Thyroid gland (tissue), 4 donors: Measurements from ENCODE around the gene GPR153. TPM values are rescaled to one million over a fixed set of nuclear protein-coding genes. Genes with fewer than 3 reads are reported as not detected.

Experiments used
- DNase-seq, 2 donors: peaks; one replicate each; pipeline ENCODE4 v3.0.0-alpha.2; 2019
- H3K27ac ChIP-seq, 3 donors: fragments of 200-600 bp; sonication (generic); 1 replicate in 2 of 3; 2 replicates in 1 of 3; pipeline ENCODE4 v1.5.1; 2016 to 2019; ENCODE audit warnings: mild to moderate bottlenecking in 1 of 3, moderate library complexity in 1 of 3
- H3K27me3 ChIP-seq: fragments of 200-600 bp; sonication (generic); one replicate; pipeline ENCODE4 v1.5.1; 2019
- H3K36me3 ChIP-seq, 2 donors: fragments of 200-600 bp; sonication (generic); one replicate each; pipeline ENCODE4 v1.5.1; 2016 to 2019
- H3K4me1 ChIP-seq, 2 donors: fragments of 200-600 bp; sonication (generic); one replicate each; pipeline ENCODE4 v1.5.1; 2017 to 2019
- H3K4me3 ChIP-seq, 3 donors: fragments of 200-600 bp; sonication (generic); replicated peaks in 1 of 3; 1 replicate in 2 of 3; 2 replicates in 1 of 3; pipeline ENCODE4 v1.5.1; 2016; ENCODE audit warnings: mild to moderate bottlenecking in 1 of 3
- H3K9me3 ChIP-seq: fragments of 200-600 bp; sonication (generic); one replicate; pipeline ENCODE4 v1.5.1; 2017
- CTCF ChIP-seq, 6 experiments: fragments of 200-600 bp in 3 of 6; fragments of 450-650 bp in 3 of 6; sonication (generic) in 3 of 6; IDR thresholded peaks; one replicate each; pipeline ENCODE4 v1.5.1; 2016 to 2019; ENCODE audit warnings: antibody characterized with exemption in 6 of 6, mild to moderate bottlenecking in 2 of 6, inconsistent platforms in 1 of 6, moderate library complexity in 1 of 6
- POLR2A ChIP-seq, 2 donors: fragments of 450-650 bp; IDR thresholded peaks; one replicate each; pipeline ENCODE4 v1.6.1; 2017; ENCODE audit warnings: antibody characterized with exemption in 2 of 2, mild to moderate bottlenecking in 2 of 2, moderate library complexity in 1 of 2
- WGBS, 2 donors: methylation state at CpG; one replicate each; pipeline ENCODE4 v1.1.5; 2017; 5-methylcytosine and 5-hydroxymethylcytosine counted together
- intact Hi-C: fragments of 100-400 bp; cut with DNase I; formaldehyde crosslinking; loops from one replicate; pipeline ENCODE4 v1.15.1; 2023
- total RNA-seq, 4 donors: library from RNA; depleted of rRNA; stranded (reverse); fragments of >200 nt; gene quantifications; one replicate each; pipeline ENCODE4 v1.2.3, GENCODE V29; 2016

The GPR153 gene
- total RNA-seq, 4 donors from 2014 or later, result 0.78 to 3.2 (median 1.5) TPM

GRCh38 chr1:6270401-6270800, 9.5 kb upstream of the GPR153 start:
- 67 to 77% methylated on average over 8 of the region's 8 CpGs for WGBS, 2 donors
- H3K27me3 ChIP-seq, result no peaks in the 10 kb centered on the region
- intact Hi-C loops, result no loop called here
- TF ChIP-seq POLR2A (IDR thresholded peaks at IDR 0.05), result no peak
- TF ChIP-seq CTCF (IDR thresholded peaks at IDR 0.05), result no peak
- no peak overlapping the region for H3K4me3 ChIP-seq
- H3K4me1 ChIP-seq, result no peaks in the 10 kb centered on the region
- no peak for DNase-seq
- H3K27ac ChIP-seq, result no peak overlapping the region
- no peaks in the 10 kb centered on the region for H3K36me3 ChIP-seq
- no peaks in the 10 kb centered on the region for H3K9me3 ChIP-seq

GRCh38 chr1:6269720-6270400, 9.0 kb upstream of the GPR153 start:
- intact Hi-C loops, result no loop called here
- 85% methylated on average over 9 to 16 of the region's 22 CpGs for WGBS, 2 donors
- no peaks in the 10 kb centered on the region for H3K9me3 ChIP-seq
- no peak overlapping the region for H3K4me3 ChIP-seq
- no peaks in the 10 kb centered on the region for H3K27me3 ChIP-seq
- no peak overlapping the region for H3K27ac ChIP-seq
- TF ChIP-seq POLR2A (IDR thresholded peaks at IDR 0.05), result no peak
- TF ChIP-seq CTCF (IDR thresholded peaks at IDR 0.05), result no peak
- H3K4me1 ChIP-seq, result no peaks in the 10 kb centered on the region
- DNase-seq, result no peak
- no peaks in the 10 kb centered on the region for H3K36me3 ChIP-seq

DNA sequence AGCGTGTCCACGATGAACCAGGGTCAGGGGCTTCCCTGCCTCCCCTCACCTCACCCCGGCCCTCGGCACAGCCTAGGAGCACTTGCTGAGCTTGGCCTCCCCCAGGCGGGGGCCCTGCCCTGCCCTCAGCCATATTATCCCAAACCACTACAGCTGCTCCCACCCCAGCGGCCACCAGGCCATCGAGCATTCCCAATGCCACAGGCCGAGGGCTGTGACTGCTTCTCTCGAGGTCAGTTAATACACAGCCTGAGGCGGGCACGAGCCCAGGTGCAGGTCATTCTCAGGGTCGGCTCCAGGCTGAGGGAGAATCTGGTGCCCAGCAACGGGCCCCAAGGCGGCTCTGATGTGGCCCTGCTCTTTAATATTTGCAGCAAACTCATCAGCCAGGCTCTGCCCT, 8.4 kb upstream of the GPR153 start:
- Histone ChIP-seq H3K4me1 (no peaks in the 10 kb centered on the region), H3K27me3 (no peaks in the 10 kb centered on the region), H3K36me3 (no peaks in the 10 kb centered on the region), H3K9me3 (no peaks in the 10 kb centered on the region), H3K27ac (no peak overlapping the region), H3K4me3 (no peak overlapping the region)
- TF ChIP-seq CTCF (IDR thresholded peaks at IDR 0.05) (no peak), POLR2A (IDR thresholded peaks at IDR 0.05) (no peak)
- intact Hi-C loops, result no loop called here
- DNase-seq, result no peak
- WGBS, 2 donors, result 82 to 91% methylated on average over 8 to 11 of the region's 14 CpGs

DNA sequence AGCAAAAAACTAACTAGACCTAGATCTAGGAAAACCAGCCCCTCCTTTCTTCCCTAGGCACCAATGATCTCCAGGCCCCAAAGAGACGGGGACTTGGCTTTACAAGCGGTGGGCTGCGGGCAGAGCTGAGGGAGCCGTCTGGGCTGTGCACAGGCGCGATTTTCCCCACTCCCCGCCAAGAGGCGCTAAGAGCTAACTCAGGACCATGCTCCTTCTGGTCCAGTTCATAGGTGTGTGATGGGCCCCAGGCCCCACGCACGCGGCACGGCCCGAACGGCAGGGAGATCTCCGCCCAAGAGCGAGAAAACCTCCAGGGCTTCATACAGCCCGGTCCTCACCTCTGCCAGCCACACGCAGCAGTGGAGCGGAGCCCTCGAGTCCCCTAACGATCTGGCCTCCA, 7.5 kb upstream of the GPR153 start:
- intact Hi-C loops, result no loop called here
- Histone ChIP-seq H3K4me1 (peaks cover 0 to 5% of the 10 kb centered on the region in 2 donors), H3K27ac (no peak overlapping the region), H3K27me3 (no peaks in the 10 kb centered on the region), H3K9me3 (no peaks in the 10 kb centered on the region), H3K4me3 (no peak overlapping the region), H3K36me3 (no peaks in the 10 kb centered on the region)
- DNase-seq, result no peak
- 56 to 79% methylated on average over 14 to 21 of the region's 21 CpGs for WGBS, 2 donors
- TF ChIP-seq POLR2A (IDR thresholded peaks at IDR 0.05) (no peak), CTCF (IDR thresholded peaks at IDR 0.05) (no peak)

DNA sequence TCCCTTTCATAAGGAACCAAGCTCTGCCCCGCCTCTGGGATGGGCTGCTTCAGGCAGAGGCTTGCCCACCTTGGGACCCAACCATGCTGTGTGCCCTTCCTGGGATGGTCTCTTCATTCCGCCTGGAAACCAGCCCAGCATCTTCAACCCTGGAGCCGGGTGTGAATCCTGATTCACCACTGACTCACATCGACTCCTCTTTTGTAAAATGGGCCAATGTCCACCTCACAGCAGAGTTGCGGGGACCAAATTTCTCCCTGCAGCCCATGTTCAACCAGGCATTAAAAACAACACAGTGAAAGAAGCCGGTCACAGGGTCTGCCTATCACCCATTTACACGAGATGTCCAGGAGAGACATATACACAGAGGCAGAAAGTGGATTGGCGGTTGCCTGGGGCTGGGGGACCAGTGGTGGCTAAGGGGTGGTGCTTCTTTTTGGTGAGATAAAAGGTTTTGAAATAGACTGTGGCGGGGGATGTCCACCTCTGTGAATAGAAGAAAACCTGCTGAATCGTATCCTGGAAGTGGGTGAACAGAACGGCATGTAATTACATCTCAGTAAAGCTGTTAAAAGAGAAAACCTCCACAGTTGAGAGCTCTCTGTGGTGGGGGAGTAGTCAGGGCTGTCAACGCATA, 6.9 kb upstream of the GPR153 start:
- no peaks in the 10 kb centered on the region for H3K27me3 ChIP-seq
- intact Hi-C loops, result no loop called here
- TF ChIP-seq POLR2A (IDR thresholded peaks at IDR 0.05) (no peak), CTCF (IDR thresholded peaks at IDR 0.05) (no peak)
- H3K4me1 ChIP-seq, result peaks cover 0 to 7% of the 10 kb centered on the region in 2 donors
- no peak overlapping the region for H3K4me3 ChIP-seq
- H3K36me3 ChIP-seq, result no peaks in the 10 kb centered on the region
- no peak for DNase-seq
- 71 to 77% methylated on average over 12 of the region's 12 CpGs for WGBS, 2 donors
- H3K27ac ChIP-seq, result no peak overlapping the region
- H3K9me3 ChIP-seq, result no peaks in the 10 kb centered on the region
